ENCODE results near the gene SPEN.
"Not testable (repeated sequence)": the region's sequence is repeated elsewhere in the genome, so short reads cannot be mapped to it uniquely, and the experiment has no call there.

The SPEN gene

GRCh38 chr1:15833069-15833679, 14.3 kb upstream of the SPEN start:
- DNase-seq = peak in 20 of 56 donors; percentile 6 to 55 (median 24)

- DNase-seq = peak in 1 of 56 donors; percentile 78
Observed at GRCh38 chr1:15833842-15834405, 13.6 kb upstream of the SPEN start.

- peak in 55 of 56 donors; percentile 49 to 92 (median 81) for DNase-seq
Observed at GRCh38 chr1:15834406-15835204, 12.9 kb upstream of the SPEN start.

GRCh38 chr1:15835205-15835740, 12.2 kb upstream of the SPEN start:
- peak in 2 of 56 donors; percentile 49 to 63 for DNase-seq

- peak; percentile 87 to 100 (median 98) for DNase-seq
Observed at GRCh38 chr1:15835741-15836510, 11.6 kb upstream of the SPEN start.

- DNase-seq = not testable (repeated sequence)
Observed at GRCh38 chr1:15836511-15836771, 11.1 kb upstream of the SPEN start.

- peak in 7 of 56 donors; percentile 2 to 40 (median 11) for DNase-seq
Observed at GRCh38 chr1:15836772-15837669, 10.5 kb upstream of the SPEN start.

- no peak for DNase-seq
Observed at GRCh38 chr1:15837931-15838330, 9.6 kb upstream of the SPEN start.

GRCh38 chr1:15838721-15839120, 8.8 kb upstream of the SPEN start:
- DNase-seq = no peak

- DNase-seq = peak in 16 of 56 donors; percentile 3 to 61 (median 27)
Observed at GRCh38 chr1:15843826-15844572, 3.5 kb upstream of the SPEN start.

- DNase-seq = not testable (repeated sequence)
Observed at GRCh38 chr1:15846056-15846455, 1.5 kb upstream of the SPEN start.

- peak in 1 of 56 donors; percentile 45 for DNase-seq
Observed at GRCh38 chr1:15847893-15848142, 311 bp downstream of the SPEN start.

GRCh38 chr1:15848143-15848928, 829 bp downstream of the SPEN start:
- peak in 18 of 56 donors; percentile 16 to 60 (median 40) for DNase-seq

- peak in 55 of 56 donors; percentile 31 to 93 (median 81) for DNase-seq
Observed at GRCh38 chr1:15848929-15849774, 1.6 kb downstream of the SPEN start.

- peak in 39 of 56 donors; percentile 25 to 84 (median 43) for DNase-seq
Observed at GRCh38 chr1:15849775-15850324, 2.3 kb downstream of the SPEN start.

- no peak for DNase-seq
Observed at GRCh38 chr1:15850471-15851001, 3.0 kb downstream of the SPEN start.

Measured in amygdala (tissue), 56 donors.